ENCODE results near the gene VPS51. TPM values are rescaled to one million over a fixed set of nuclear protein-coding genes. Genes with fewer than 3 reads are reported as not detected.

Gene VPS51
- total and polyA plus RNA-seq, 9 of the 15 experiments (the other 6 are each of a cell fraction or from before 2014, with no cell fraction given) = 1.8 to 143 (median 46.8) TPM

DNA sequence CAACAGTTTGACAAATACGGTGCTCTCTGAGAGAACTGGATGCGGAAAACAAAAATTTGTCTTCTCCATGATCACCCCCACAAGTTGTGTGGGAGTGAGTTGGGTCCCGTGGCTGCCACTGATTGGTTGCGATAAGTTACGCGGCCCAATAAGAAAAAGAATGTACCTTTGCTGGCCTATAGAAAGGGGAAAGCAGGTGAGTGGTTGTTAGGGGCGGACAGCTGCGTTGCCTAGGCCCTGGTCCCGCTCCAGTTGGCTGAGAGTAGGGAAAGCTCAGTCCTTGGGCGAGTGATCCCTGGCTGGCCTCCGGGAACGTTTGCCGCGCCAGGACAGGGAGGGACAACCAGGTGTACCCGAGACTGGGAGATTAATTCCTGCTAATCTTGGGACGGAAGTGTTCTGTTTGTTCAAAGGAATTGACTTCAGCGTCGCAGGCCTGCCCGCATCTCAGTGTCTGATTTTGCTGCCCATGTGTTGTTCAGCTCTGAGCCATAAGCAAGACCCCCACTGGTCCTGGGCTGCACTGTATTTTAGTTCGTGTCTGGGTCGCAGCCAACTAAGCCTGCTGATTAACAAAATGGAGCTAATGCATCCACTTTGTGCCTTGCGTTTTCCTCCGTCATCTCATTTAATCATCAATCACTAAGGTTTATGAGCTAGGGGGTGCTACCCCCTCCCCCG is 39.1 kb downstream of the VPS51 start (continued):
- TF ChIP-seq, protein P1, sequence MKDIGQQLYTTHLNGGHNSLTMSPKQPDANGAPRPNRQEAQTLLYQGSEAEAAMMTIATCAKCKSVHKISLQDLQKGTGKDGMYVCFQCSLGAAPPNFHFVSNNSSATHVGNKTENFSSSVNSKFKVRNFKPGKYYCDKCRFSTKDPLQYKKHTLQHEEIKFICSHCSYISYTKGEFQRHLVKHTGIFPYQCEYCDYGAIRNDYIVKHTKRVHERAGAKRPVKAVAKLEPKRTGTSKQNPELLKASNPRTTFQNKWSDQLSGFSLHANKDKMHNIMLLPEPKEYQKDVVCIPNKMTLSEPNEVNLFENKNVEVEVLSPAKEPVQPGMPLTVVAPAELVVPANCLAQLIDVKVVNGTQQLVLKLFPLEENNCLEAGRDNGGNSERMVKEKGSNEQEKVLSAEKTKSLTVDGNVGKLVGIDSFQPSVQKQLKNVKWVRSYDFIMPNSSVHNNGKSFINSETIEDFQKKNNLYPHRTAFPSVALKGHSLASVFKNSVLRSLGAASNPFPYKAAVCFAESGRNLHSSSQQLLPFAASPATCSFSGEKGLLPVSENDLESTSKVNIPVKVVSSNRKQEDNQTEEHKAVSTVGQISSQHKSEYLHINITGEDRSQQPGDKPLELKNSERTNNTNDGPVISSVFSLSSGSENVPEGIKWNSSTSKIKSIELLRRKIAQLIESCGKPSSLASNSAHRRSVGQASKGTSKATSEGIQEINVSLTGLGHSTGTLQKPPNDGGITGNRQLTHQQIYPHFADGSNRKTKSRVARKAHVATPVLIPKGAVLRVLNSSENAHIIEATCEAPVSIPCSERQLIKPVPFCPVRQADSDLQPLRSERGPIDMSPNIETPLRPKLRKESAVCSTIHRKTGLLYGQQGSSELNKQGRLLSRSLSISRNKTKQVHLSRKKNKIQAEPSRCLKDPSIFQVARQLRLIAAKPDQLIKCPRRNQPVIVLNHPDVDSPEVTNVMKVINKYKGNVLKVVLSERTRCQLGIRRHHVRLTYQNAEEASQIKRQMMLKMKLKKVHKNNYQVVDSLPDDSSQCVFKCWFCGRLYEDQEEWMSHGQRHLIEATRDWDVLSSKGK (CRISPR knock-in tag; IDR thresholded peaks at IDR 0.05) = no peak
- TF ChIP-seq GTF2A2 (tag; IDR thresholded peaks at IDR 0.05) (no peak), PHB (CRISPR knock-in tag; IDR thresholded peaks at IDR 0.05) (no peak), ZNF263 (CRISPR knock-in tag; IDR thresholded peaks at IDR 0.05; ENCODE audit: borderline replicate concordance) (no peak), ZNF3 (CRISPR knock-in tag; IDR thresholded peaks at IDR 0.05) (no peak), ETS2 (tag; IDR thresholded peaks at IDR 0.05; ENCODE audit: borderline replicate concordance, poor library complexity, severe bottlenecking) (no peak), FOXP1 (CRISPR knock-in tag; IDR thresholded peaks at IDR 0.05) (no peak), MCM2 (IDR thresholded peaks at IDR 0.05; ENCODE audit: low read depth) (no peak), SRSF3 (IDR thresholded peaks at IDR 0.05; ENCODE audit: insufficient read depth, low read length) (no peak), SMC3 (conservative IDR thresholded peaks at IDR 0.05; ENCODE audit: insufficient read depth, low read depth, low read length) (0 out of 2 replicates have a peak, but pooled peaks have one; percentile 1), TRIM24 (IDR thresholded peaks at IDR 0.05) (no peak), ZNF239 (CRISPR knock-in tag; IDR thresholded peaks at IDR 0.05) (no peak), ARHGAP35 (IDR thresholded peaks at IDR 0.05; ENCODE audit: partially characterized antibody) (no peak), PRPF4 (IDR thresholded peaks at IDR 0.05; ENCODE audit: insufficient read depth, low read depth, low read length, poor library complexity, severe bottlenecking) (no peak), GTF2E2 (tag; IDR thresholded peaks at IDR 0.05) (0 out of 2 replicates have a peak, but pooled peaks have one; percentile 71), MCM3 (IDR thresholded peaks at IDR 0.05) (no peak), TFAM (CRISPR knock-in tag; conservative IDR thresholded peaks at IDR 0.05) (no peak), PTRF (tag; IDR thresholded peaks at IDR 0.05) (no peak), MYBL2 (IDR thresholded peaks at IDR 0.05; ENCODE audit: low read depth) (no peak), MYBL2 (CRISPR knock-in tag; IDR thresholded peaks at IDR 0.05; ENCODE audit: borderline replicate concordance) (no peak), NONO (IDR thresholded peaks at IDR 0.05; ENCODE audit: low read depth in 2 of 2, low read length in 1 of 2) (no peak), HCFC1 (IDR thresholded peaks at IDR 0.05; ENCODE audit: low read depth, low read length) (no peak), XRCC3 (IDR thresholded peaks at IDR 0.05) (no peak), YBX1 (IDR thresholded peaks at IDR 0.05) (no peak), ZNF780A (CRISPR knock-in tag; IDR thresholded peaks at IDR 0.05) (no peak)
- TF ChIP-seq, protein P2, sequence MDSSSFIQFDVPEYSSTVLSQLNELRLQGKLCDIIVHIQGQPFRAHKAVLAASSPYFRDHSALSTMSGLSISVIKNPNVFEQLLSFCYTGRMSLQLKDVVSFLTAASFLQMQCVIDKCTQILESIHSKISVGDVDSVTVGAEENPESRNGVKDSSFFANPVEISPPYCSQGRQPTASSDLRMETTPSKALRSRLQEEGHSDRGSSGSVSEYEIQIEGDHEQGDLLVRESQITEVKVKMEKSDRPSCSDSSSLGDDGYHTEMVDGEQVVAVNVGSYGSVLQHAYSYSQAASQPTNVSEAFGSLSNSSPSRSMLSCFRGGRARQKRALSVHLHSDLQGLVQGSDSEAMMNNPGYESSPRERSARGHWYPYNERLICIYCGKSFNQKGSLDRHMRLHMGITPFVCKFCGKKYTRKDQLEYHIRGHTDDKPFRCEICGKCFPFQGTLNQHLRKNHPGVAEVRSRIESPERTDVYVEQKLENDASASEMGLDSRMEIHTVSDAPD (CRISPR knock-in tag; IDR thresholded peaks at IDR 0.05) = no peak
- TF ChIP-seq, protein P3, sequence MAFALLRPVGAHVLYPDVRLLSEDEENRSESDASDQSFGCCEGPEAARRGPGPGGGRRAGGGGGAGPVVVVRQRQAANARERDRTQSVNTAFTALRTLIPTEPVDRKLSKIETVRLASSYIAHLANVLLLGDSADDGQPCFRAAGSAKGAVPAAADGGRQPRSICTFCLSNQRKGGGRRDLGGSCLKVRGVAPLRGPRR (CRISPR knock-in tag; IDR thresholded peaks at IDR 0.05) = no peak

All from K562 (cell line).